Omental fat pad (tissue), 4 donors: ENCODE measurements around the gene PLCB2. TPM values are rescaled to one million over a fixed set of nuclear protein-coding genes. Genes with fewer than 3 reads are reported as not detected.

ENCODE experiments used
- ATAC-seq: fragments of 150-250 bp; one replicate; pipeline ENCODE4 v1.9.1; 2016; ENCODE audit warnings: mild to moderate bottlenecking, moderate library complexity; ENCODE audit not compliant: low FRiP score
- DNase-seq: peaks from one replicate; pipeline ENCODE4 v3.0.0-alpha.2; 2019; ENCODE audit warnings: low spot score
- CTCF ChIP-seq, 3 donors: fragments of 450-650 bp; IDR thresholded peaks; one replicate each; pipeline ENCODE4 v1.5.1; 2016 to 2017; ENCODE audit warnings: antibody characterized with exemption in 3 of 3, mild to moderate bottlenecking in 3 of 3, moderate library complexity in 2 of 3
- total RNA-seq, 4 donors: library from RNA; depleted of rRNA; stranded (reverse); fragments of >200 nt; gene quantifications; one replicate each; pipeline ENCODE4 v1.1.0, GENCODE V29; 2016

The PLCB2 gene
- total RNA-seq, 4 donors from 2014 or later: 12.0 to 35.1 (median 25.0) TPM

- DNase-seq (no peak), ATAC-seq (no peak)
- no peak for TF ChIP-seq CTCF (IDR thresholded peaks at IDR 0.05)
Observed at GRCh38 chr15:40301467-40302179, 6.1 kb downstream of the PLCB2 start.

GRCh38 chr15:40300771-40301170, 7.0 kb downstream of the PLCB2 start:
- no peak for DNase-seq
- ATAC-seq: no peak
- no peak for TF ChIP-seq CTCF (IDR thresholded peaks at IDR 0.05)

GRCh38 chr15:40300367-40300766, 7.4 kb downstream of the PLCB2 start:
- no peak for DNase-seq
- no peak for ATAC-seq
- no peak for TF ChIP-seq CTCF (IDR thresholded peaks at IDR 0.05)

- TF ChIP-seq CTCF (IDR thresholded peaks at IDR 0.05): no peak
- DNase-seq: no peak
- no peak for ATAC-seq
Observed at GRCh38 chr15:40298216-40298935, 9.4 kb downstream of the PLCB2 start.

GRCh38 chr15:40297356-40297755, 10.4 kb downstream of the PLCB2 start:
- TF ChIP-seq CTCF (IDR thresholded peaks at IDR 0.05): no peak

GRCh38 chr15:40296561-40297230, 11.0 kb downstream of the PLCB2 start:
- no peak for TF ChIP-seq CTCF (IDR thresholded peaks at IDR 0.05)
- ATAC-seq (no peak), DNase-seq (no peak)

More at GRCh38 chr15:40297356-40297755, 10.4 kb downstream of the PLCB2 start:
- ATAC-seq: no peak
- no peak for DNase-seq
